Caco-2 (cell line): Measurements from ENCODE around the gene ANAPC7. TPM values are rescaled to one million over a fixed set of nuclear protein-coding genes. Genes with fewer than 3 reads are reported as not detected.
"Not testable (repeated sequence)": the region's sequence is repeated elsewhere in the genome, so short reads cannot be mapped to it uniquely, and the experiment has no call there.

ENCODE experiments used
- BruUV-seq: library from RNA; stranded (reverse); fragments of 400-500 nt; replicated peaks from 2 replicates; lab custom pipeline; 2021; lab: Mats Ljungman, UMichigan
- CTCF ChIA-PET: fragments of 300-600 bp; sonication (Branson Sonifier 250); formaldehyde crosslinking; loops from one replicate; lab custom pipeline; 2022; ENCODE audit warnings: antibody characterized with exemption; lab: Charles Lee
- POLR2A ChIA-PET: fragments of 300-600 bp; sonication (Branson Sonifier 250); formaldehyde crosslinking; loops from one replicate; lab custom pipeline; 2022; ENCODE audit warnings: antibody characterized with exemption; lab: Charles Lee
- DNase-seq, 2 experiments: peaks; one replicate each; pipeline versions ENCODE4 v3.0.0 to v3.0.0-alpha.2; 2020 to 2022
- H3K27me3 ChIP-seq: replicated peaks from 2 replicates; pipeline ENCODE4 v1.6.0; 2011; ENCODE audit warnings: low read length; ENCODE audit not compliant: control insufficient read depth, insufficient read depth
- H3K36me3 ChIP-seq: 2 replicates; pipeline ENCODE4 v1.5.1; 2011; ENCODE audit warnings: low read length; ENCODE audit not compliant: control insufficient read depth, insufficient read depth
- H3K4me1 ChIP-seq: fragments of 250-450 bp; sonication (Bioruptor Pico); 2 replicates; pipeline ENCODE4 v1.5.1; 2020; ENCODE audit warnings: mild to moderate bottlenecking
- H3K4me3 ChIP-seq: 2 replicates; pipeline ENCODE4 v1.5.1; 2011; ENCODE audit warnings: low read depth, mild to moderate bottlenecking, control low read depth, low read length
- H3K9me3 ChIP-seq: fragments of 250-450 bp; sonication (Bioruptor Pico); 2 replicates; pipeline ENCODE4 v1.5.1; 2020; ENCODE audit warnings: mild to moderate bottlenecking, moderate library complexity
- H3K27ac Mint-ChIP-seq: one replicate; pipeline ENCODE4 v1.8.0; 2022; ENCODE audit warnings: mixed read lengths; ENCODE audit not compliant: unreplicated experiment
- H3K27me3 Mint-ChIP-seq: one replicate; pipeline ENCODE4 v1.8.0; 2022; ENCODE audit warnings: mixed read lengths; ENCODE audit not compliant: insufficient read depth, unreplicated experiment
- H3K36me3 Mint-ChIP-seq: one replicate; pipeline ENCODE4 v1.8.0; 2022; ENCODE audit warnings: mild to moderate bottlenecking, mixed read lengths; ENCODE audit not compliant: insufficient read depth, unreplicated experiment
- H3K4me1 Mint-ChIP-seq: one replicate; pipeline ENCODE4 v1.8.0; 2022; ENCODE audit warnings: low read depth, mixed read lengths; ENCODE audit not compliant: unreplicated experiment
- H3K4me3 Mint-ChIP-seq: one replicate; pipeline ENCODE4 v1.8.0; 2022; ENCODE audit warnings: mild to moderate bottlenecking, moderate library complexity, mixed read lengths; ENCODE audit not compliant: unreplicated experiment
- H3K9me3 Mint-ChIP-seq: one replicate; pipeline ENCODE4 v1.8.0; 2022; ENCODE audit warnings: mixed read lengths; ENCODE audit not compliant: unreplicated experiment
- intact Hi-C: fragments of 100-400 bp; cut with micrococcal nuclease; formaldehyde crosslinking; loops from one replicate; pipeline ENCODE4 v1.10.0; 2022; ENCODE audit not compliant: unreplicated experiment
- total RNA-seq: library from RNA; stranded (reverse); gene quantifications from 2 replicates; pipeline ENCODE4 v1.2.3, GENCODE V29; 2022
- TF ChIP-seq, protein P1 (sequence below), 2 experiments: fragments of 200-600 bp in 1 of 2; IDR thresholded peaks; 1 replicate in 1 of 2; 2 replicates in 1 of 2; pipeline versions ENCODE4 v1.5.1 to v1.8.0; 2011 to 2022; ENCODE audit warnings: antibody characterized with exemption in 1 of 2, control low read depth in 1 of 2, inconsistent platforms in 1 of 2, low read depth in 1 of 2, low read length in 1 of 2, mild to moderate bottlenecking in 1 of 2, moderate library complexity in 1 of 2; ENCODE audit not compliant: insufficient read depth in 1 of 2, severe bottlenecking in 1 of 2, unreplicated experiment in 1 of 2

Gene ANAPC7
- total RNA-seq, 1 experiment from 2014 or later: 93.8 TPM

DNA sequence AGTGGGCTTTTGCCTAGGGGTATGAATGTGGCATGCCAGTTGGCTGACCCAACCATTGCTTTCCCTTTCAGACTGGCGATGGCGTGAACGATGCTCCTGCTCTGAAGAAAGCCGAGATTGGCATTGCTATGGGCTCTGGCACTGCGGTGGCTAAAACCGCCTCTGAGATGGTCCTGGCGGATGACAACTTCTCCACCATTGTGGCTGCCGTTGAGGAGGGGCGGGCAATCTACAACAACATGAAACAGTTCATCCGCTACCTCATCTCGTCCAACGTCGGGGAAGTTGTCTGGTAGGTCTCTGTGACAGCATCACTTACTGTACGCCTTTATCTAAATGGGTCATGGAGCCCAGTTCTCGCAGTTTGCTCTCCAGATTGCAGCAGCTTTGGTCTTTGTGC is 61.4 kb downstream of the ANAPC7 start:
- Histone ChIP-seq H3K4me3 (no peak overlapping the region), H3K36me3 (peaks cover 4% of the 10 kb centered on the region), H3K9me3 (no peaks in the 10 kb centered on the region), H3K4me1 (no peaks in the 10 kb centered on the region), H3K27me3 (no peaks in the 10 kb centered on the region)
- POLR2A ChIA-PET: no interaction called here
- CTCF ChIA-PET: no interaction called here
- no TSS peak for BruUV-seq
- TF ChIP-seq, protein P1, sequence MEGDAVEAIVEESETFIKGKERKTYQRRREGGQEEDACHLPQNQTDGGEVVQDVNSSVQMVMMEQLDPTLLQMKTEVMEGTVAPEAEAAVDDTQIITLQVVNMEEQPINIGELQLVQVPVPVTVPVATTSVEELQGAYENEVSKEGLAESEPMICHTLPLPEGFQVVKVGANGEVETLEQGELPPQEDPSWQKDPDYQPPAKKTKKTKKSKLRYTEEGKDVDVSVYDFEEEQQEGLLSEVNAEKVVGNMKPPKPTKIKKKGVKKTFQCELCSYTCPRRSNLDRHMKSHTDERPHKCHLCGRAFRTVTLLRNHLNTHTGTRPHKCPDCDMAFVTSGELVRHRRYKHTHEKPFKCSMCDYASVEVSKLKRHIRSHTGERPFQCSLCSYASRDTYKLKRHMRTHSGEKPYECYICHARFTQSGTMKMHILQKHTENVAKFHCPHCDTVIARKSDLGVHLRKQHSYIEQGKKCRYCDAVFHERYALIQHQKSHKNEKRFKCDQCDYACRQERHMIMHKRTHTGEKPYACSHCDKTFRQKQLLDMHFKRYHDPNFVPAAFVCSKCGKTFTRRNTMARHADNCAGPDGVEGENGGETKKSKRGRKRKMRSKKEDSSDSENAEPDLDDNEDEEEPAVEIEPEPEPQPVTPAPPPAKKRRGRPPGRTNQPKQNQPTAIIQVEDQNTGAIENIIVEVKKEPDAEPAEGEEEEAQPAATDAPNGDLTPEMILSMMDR (IDR thresholded peaks at IDR 0.05; ENCODE audit: insufficient read depth in 1 of 2, low read depth in 1 of 2, low read length in 1 of 2, severe bottlenecking in 1 of 2, unreplicated experiment in 1 of 2): no peak
- Mint-ChIP-seq H3K4me1 (no peaks in the 10 kb centered on the region), H3K27me3 (no peaks in the 10 kb centered on the region), H3K36me3 (peaks cover 99% of the 10 kb centered on the region), H3K27ac (no peak overlapping the region), H3K9me3 (no peaks in the 10 kb centered on the region), H3K4me3 (no peak overlapping the region)
- DNase-seq: no peak
- intact Hi-C loops: no loop called here

DNA sequence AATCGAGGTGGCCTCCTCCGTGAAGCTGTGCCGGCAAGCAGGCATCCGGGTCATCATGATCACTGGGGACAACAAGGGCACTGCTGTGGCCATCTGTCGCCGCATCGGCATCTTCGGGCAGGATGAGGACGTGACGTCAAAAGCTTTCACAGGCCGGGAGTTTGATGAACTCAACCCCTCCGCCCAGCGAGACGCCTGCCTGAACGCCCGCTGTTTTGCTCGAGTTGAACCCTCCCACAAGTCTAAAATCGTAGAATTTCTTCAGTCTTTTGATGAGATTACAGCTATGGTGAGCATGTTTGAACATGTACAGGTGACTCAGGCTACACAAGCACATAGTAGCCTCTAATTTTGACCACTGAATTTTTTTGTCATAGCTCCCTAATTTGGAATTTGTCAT is 62.8 kb downstream of the ANAPC7 start:
- Histone ChIP-seq H3K4me1 (no peaks in the 10 kb centered on the region), H3K27me3 (no peaks in the 10 kb centered on the region), H3K4me3 (no peak overlapping the region), H3K36me3 (peaks cover 8% of the 10 kb centered on the region), H3K9me3 (no peaks in the 10 kb centered on the region)
- intact Hi-C loops: no loop called here
- Mint-ChIP-seq H3K36me3 (peaks cover 100% of the 10 kb centered on the region), H3K9me3 (no peaks in the 10 kb centered on the region), H3K4me1 (no peaks in the 10 kb centered on the region), H3K4me3 (no peak overlapping the region), H3K27ac (no peak overlapping the region), H3K27me3 (no peaks in the 10 kb centered on the region)
- POLR2A ChIA-PET: no interaction called here
- DNase-seq: no peak
- no TSS peak for BruUV-seq
- CTCF ChIA-PET: no interaction called here
- TF ChIP-seq, protein P1 (IDR thresholded peaks at IDR 0.05; ENCODE audit: insufficient read depth in 1 of 2, low read depth in 1 of 2, low read length in 1 of 2, severe bottlenecking in 1 of 2, unreplicated experiment in 1 of 2): no peak

DNA sequence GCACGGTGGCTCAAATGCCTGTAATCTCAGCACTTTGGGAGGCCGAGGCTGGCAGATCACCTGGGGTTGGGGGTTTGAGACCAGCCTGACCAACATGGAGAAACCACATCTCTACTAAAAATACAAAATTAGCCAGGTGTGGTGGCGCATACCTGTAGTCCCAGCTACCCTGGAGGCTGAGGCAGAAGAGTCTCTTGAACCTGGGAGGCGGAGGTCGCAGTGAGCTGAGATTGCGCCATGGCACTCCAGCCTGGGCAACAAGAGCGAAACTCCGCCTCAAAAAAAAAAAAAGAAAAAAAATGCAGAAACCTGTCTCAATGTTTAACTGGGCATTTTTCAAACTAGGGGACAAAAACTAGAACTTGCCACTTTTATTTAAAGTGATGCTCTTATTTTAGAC is 63.2 kb downstream of the ANAPC7 start:
- H3K27me3 ChIP-seq, H3K36me3 ChIP-seq, H3K4me3 ChIP-seq, intact Hi-C loops, H3K9me3 Mint-ChIP-seq, H3K4me1 Mint-ChIP-seq, H3K27me3 Mint-ChIP-seq, H3K4me1 ChIP-seq, H3K4me3 Mint-ChIP-seq, BruUV-seq, H3K9me3 ChIP-seq, H3K27ac Mint-ChIP-seq, DNase-seq: not testable (repeated sequence)
- peaks cover 100% of the 10 kb centered on the region for H3K36me3 Mint-ChIP-seq
- POLR2A ChIA-PET: interaction anchor here (0.7 kb wide), 1 partner anchor 84 kb away, joined by 5 read pairs; no protein-coding TSS in a partner anchor
- CTCF ChIA-PET: interaction anchor here (0.6 kb wide), 1 partner anchor 91 kb away, joined by 5 read pairs; no protein-coding TSS in a partner anchor
